Left ventricle myocardium inferior (tissue), 1 donor: ENCODE data around the gene CTU1. TPM values are rescaled to one million over a fixed set of nuclear protein-coding genes. Genes with fewer than 3 reads are reported as not detected.

Experiments used
- DNase-seq: peaks from one replicate; pipeline ENCODE4 v3.0.0-alpha.2; 2020
- H3K27ac ChIP-seq: fragments of 200-600 bp; replicated peaks from 2 replicates; pipeline ENCODE4 v1.8.0; 2021
- H3K27me3 ChIP-seq: fragments of 200-600 bp; 2 replicates; pipeline ENCODE4 v1.8.0; 2021; ENCODE audit warnings: low read depth
- H3K36me3 ChIP-seq: fragments of 200-600 bp; 2 replicates; pipeline ENCODE4 v1.8.0; 2021
- H3K4me1 ChIP-seq: fragments of 200-600 bp; 2 replicates; pipeline ENCODE4 v1.8.0; 2021
- H3K4me3 ChIP-seq: fragments of 200-600 bp; 2 replicates; pipeline ENCODE4 v1.8.0; 2021; ENCODE audit warnings: mild to moderate bottlenecking, moderate library complexity
- H3K9me3 ChIP-seq: fragments of 200-600 bp; replicated peaks from 2 replicates; pipeline ENCODE4 v1.8.0; 2021
- CTCF ChIP-seq: fragments of 200-600 bp; IDR thresholded peaks from 2 replicates; pipeline ENCODE4 v1.8.0; 2021; ENCODE audit warnings: antibody characterized with exemption, mild to moderate bottlenecking, borderline replicate concordance
- intact Hi-C: fragments of 100-400 bp; cut with micrococcal nuclease; formaldehyde crosslinking; loops from one replicate; pipeline ENCODE4 v1.11.0; 2022
- total RNA-seq: library from RNA; stranded (reverse); fragmentation: NEBNext Ultra II Directional; extraction: Animal tissue kit (Norgen Biotek cat#: 25700); gene quantifications from one replicate; pipeline ENCODE4 v1.2.1, GENCODE V29; 2021
- donor health status: DM: no; HTN: yes; CAD: no; lungs with severe emphysema.

The CTU1 gene
- total RNA-seq, 1 donor from 2014 or later, result 4.4 TPM

- TF ChIP-seq CTCF, result no peak
- H3K4me3 ChIP-seq, result no peak overlapping the region
- H3K4me1 ChIP-seq, result peaks cover 6% of the 10 kb centered on the region
- no peak overlapping the region for H3K27ac ChIP-seq
- no peak for DNase-seq
- H3K36me3 ChIP-seq, result no peaks in the 10 kb centered on the region
- intact Hi-C loops, result no loop called here
- peaks cover 22% of the 10 kb centered on the region for H3K27me3 ChIP-seq
- H3K9me3 ChIP-seq, result peaks cover 23% of the 10 kb centered on the region
Observed at GRCh38 chr19:51076631-51077213, 31.5 kb downstream of the CTU1 start.

DNA sequence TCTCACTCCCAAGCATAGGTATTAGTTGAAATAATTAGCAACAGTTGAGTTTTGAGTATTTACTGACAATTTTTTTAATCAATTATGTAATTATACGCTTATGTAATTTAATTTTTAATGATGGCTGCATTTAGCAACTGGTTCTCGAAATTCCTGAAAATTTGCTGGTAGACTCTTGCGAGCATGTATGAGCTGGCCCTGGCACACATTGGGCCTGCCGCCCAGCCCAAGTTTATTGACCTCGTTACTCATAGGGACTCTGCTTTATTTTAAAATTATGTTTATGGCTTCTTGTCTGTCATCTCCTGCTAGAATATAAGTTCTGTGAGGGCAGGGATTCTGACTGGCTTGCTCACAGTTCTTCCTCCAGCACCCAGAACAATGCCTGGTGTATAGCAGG, 32.2 kb downstream of the CTU1 start:
- peaks cover 15% of the 10 kb centered on the region for H3K27me3 ChIP-seq
- TF ChIP-seq CTCF, result no peak
- intact Hi-C loops, result no loop called here
- H3K9me3 ChIP-seq, result peaks cover 23% of the 10 kb centered on the region
- H3K4me3 ChIP-seq, result no peak overlapping the region
- no peaks in the 10 kb centered on the region for H3K36me3 ChIP-seq
- H3K27ac ChIP-seq, result no peak overlapping the region
- peaks cover 6% of the 10 kb centered on the region for H3K4me1 ChIP-seq
- no peak for DNase-seq

DNA sequence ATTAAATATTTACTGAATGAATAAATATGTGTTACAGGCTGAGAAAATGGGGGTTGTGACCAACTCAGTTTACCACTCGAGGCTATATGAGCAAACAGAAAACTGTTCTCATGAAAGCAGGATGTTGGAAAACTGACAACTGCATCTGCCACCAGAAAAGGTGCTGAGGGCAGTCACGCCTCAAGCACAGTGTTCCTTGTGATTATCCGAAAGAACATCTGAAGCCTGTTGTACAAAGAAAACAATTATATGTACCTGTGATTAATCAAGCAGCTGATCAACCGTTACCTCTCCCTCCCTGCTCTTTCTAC, 37.2 kb downstream of the CTU1 start:
- no peak for DNase-seq
- intact Hi-C loops, result no loop called here
- no peaks in the 10 kb centered on the region for H3K36me3 ChIP-seq
- H3K27me3 ChIP-seq, result peaks cover 12% of the 10 kb centered on the region
- H3K4me3 ChIP-seq, result no peak overlapping the region
- TF ChIP-seq CTCF, result no peak
- H3K9me3 ChIP-seq, result peaks cover 23% of the 10 kb centered on the region
- no peak overlapping the region for H3K27ac ChIP-seq
- no peaks in the 10 kb centered on the region for H3K4me1 ChIP-seq

DNA sequence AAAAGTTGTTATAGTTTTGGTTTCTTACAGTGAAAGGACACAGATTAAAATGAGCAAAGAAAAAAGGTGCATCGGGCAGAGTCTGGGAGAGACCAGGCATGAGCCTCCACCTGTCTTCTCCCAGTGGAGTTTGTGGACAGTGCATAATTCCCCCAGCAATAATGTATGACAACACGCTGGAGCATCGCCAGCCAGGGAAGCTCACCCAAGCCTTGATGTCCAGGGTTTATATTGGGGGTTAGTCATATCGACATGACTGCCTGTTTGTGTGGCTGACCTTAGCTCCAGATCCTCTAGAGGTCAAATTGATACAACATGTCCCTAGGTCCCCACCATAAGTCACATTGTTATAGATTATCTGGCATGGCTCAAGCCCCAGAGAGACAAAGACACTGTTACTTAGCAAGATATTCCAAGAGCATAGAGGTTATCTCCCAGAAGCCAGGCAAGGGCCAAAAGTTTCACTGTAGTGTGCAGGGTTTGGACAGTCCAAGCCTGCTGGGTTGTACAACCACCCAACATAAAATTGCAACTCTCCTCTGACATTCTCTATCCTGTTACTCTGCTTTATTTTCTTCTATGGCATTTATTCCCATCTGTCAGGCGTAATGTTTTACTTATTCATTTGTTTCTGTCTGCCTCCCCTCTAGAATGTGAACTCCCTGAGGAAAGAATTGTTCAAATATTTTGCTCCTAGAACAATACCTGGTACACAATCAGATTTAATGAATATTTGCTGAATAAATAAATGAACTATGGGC, 37.7 kb downstream of the CTU1 start:
- H3K4me1 ChIP-seq, result peaks cover 3% of the 10 kb centered on the region
- intact Hi-C loops, result no loop called here

More for the DNA sequence above, 37.7 kb downstream of the CTU1 start:
- H3K27ac ChIP-seq, result no peak overlapping the region
- no peaks in the 10 kb centered on the region for H3K36me3 ChIP-seq
- no peak for DNase-seq
- H3K9me3 ChIP-seq, result peaks cover 23% of the 10 kb centered on the region
- H3K27me3 ChIP-seq, result peaks cover 18% of the 10 kb centered on the region
- H3K4me3 ChIP-seq, result no peak overlapping the region
- no peak for TF ChIP-seq CTCF
